BJ (cell line): Measurements from ENCODE around the gene TSC22D2. TPM values are rescaled to one million over a fixed set of nuclear protein-coding genes. Genes with fewer than 3 reads are reported as not detected.

ENCODE experiments used
- CTCF ChIA-PET: fragments of 350-600 bp; formaldehyde crosslinking; extraction: SDS; loops from one replicate; lab custom pipeline; 2021; ENCODE audit warnings: antibody characterized with exemption, inconsistent platforms; lab: Yijun Ruan, JAX
- POLR2A ChIA-PET: fragments of 300-600 bp; sonication (Branson Sonifier 250); formaldehyde crosslinking; extraction: SDS; loops from one replicate; lab custom pipeline; 2021; ENCODE audit warnings: antibody characterized with exemption; lab: Charles Lee
- DNase-seq: peaks from one replicate; pipeline ENCODE4 v3.0.0-alpha.2; 2011; ENCODE audit warnings: low read depth
- H3K27me3 ChIP-seq: 2 replicates; pipeline ENCODE4 v1.6.0; 2011; ENCODE audit warnings: low read length; ENCODE audit not compliant: control insufficient read depth, insufficient read depth
- H3K36me3 ChIP-seq: 2 replicates; pipeline ENCODE4 v1.5.1; 2011; ENCODE audit warnings: low read length; ENCODE audit not compliant: control insufficient read depth, insufficient read depth
- H3K4me3 ChIP-seq: 2 replicates; pipeline ENCODE4 v1.5.1; 2011; ENCODE audit warnings: low read depth, mild to moderate bottlenecking, control low read depth, low read length
- polyA plus RNA-seq: library from polyadenylated mRNA; depleted of rRNA; stranded (reverse); fragments of >200 nt; gene quantifications from 2 replicates; pipeline ENCODE4 v1.2.3, GENCODE V29; 2011
- TF ChIP-seq, protein P1 (sequence below): IDR thresholded peaks from 2 replicates; pipeline ENCODE4 v1.5.1; 2011; ENCODE audit warnings: low read depth, mild to moderate bottlenecking, control low read depth, inconsistent platforms, low read length, moderate library complexity; ENCODE audit not compliant: insufficient read depth

Gene TSC22D2
- polyA plus RNA-seq, 1 experiment = 8.4 TPM

DNA sequence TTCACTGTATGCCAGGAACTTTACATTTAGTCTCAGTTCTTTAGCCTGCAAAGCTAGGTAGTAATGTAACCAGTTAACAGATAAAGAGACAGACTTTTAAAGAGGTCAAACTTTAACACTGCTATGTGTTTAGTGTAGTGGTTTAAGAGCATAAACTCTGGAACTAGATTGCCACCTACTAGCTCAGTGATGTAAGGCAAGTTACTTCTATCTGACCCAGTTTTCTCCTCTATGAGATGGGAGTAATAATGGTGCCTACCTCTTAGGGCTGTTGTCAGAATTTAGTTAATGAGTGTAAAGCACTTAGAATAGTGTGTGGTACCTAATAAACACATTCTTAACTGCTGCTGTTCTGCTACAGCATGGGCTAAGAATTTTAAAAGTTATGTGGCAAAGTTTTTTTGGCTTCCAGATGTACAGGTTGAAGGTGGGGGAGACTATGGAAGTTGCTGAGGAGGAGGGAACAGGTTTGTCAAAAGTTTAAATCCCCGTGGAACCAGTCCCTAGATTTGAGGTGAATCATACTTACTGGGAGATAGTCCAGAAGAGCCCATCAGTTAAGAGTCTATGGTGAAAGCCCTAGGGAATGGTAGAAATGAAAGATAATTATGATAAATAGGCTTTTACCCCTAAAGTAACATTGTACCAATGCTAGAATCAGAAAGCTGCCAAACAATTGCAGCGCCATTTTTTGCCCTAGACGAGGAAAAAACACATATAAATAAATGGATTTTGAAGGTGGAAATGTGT is 13.9 kb downstream of the TSC22D2 start:
- Histone ChIP-seq H3K36me3 (no peaks in the 10 kb centered on the region), H3K27me3 (no peaks in the 10 kb centered on the region), H3K4me3 (no peak overlapping the region)
- no peak for DNase-seq
- POLR2A ChIA-PET = no interaction called here
- CTCF ChIA-PET = no interaction called here
- TF ChIP-seq, protein P1, sequence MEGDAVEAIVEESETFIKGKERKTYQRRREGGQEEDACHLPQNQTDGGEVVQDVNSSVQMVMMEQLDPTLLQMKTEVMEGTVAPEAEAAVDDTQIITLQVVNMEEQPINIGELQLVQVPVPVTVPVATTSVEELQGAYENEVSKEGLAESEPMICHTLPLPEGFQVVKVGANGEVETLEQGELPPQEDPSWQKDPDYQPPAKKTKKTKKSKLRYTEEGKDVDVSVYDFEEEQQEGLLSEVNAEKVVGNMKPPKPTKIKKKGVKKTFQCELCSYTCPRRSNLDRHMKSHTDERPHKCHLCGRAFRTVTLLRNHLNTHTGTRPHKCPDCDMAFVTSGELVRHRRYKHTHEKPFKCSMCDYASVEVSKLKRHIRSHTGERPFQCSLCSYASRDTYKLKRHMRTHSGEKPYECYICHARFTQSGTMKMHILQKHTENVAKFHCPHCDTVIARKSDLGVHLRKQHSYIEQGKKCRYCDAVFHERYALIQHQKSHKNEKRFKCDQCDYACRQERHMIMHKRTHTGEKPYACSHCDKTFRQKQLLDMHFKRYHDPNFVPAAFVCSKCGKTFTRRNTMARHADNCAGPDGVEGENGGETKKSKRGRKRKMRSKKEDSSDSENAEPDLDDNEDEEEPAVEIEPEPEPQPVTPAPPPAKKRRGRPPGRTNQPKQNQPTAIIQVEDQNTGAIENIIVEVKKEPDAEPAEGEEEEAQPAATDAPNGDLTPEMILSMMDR = no peak

DNA sequence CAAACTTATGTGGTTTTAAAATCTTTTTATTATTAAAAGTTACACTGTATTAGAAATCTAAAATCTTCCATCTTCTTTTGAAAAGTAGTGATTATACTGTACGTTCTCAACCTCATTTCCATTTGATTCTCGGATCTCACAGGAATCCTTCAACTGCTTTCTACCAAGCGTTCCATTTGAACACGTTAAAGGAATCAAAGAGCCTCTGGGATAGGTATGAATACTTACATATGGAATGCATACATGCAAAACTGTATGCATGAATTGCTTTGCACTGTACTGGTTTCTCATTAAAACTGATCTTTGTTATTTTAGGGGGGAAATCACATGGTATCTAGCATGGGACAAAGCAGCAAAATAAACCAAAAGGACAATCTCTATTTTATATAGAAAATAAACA is 14.8 kb downstream of the TSC22D2 start:
- Histone ChIP-seq H3K36me3 (no peaks in the 10 kb centered on the region), H3K4me3 (no peak overlapping the region), H3K27me3 (no peaks in the 10 kb centered on the region)
- no peak for DNase-seq
- ChIA-PET CTCF (no interaction called here), POLR2A (no interaction called here)
- TF ChIP-seq, protein P1 = no peak

DNA sequence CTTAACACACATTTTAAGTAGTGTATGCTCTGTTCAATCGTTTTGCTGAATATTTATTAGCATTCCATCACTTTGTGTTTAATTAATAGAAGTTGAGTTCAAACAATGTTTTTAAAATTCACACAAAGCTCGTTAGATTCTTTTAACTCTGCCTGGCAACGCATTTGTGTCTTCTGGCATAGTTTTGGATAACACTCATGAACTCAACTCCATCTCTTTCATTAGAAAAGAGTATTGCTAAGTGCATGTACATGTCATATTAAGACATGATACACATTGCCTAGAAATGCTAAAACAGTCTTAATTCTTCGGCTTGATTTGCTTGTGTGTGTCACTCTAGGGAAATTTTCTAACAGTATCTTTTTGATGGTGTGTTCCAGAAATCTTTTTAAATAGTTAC is 15.7 kb downstream of the TSC22D2 start:
- no peak for DNase-seq
- ChIA-PET POLR2A (no interaction called here), CTCF (interaction anchor here (0.5 to 1.2 kb wide), 3 partner anchors 14 to 196 kb away, joined by 3 read pairs; no protein-coding TSS in a partner anchor)
- H3K27me3 ChIP-seq = no peaks in the 10 kb centered on the region
- no peak overlapping the region for H3K4me3 ChIP-seq
- TF ChIP-seq, protein P1 = no peak
- H3K36me3 ChIP-seq = no peaks in the 10 kb centered on the region

DNA sequence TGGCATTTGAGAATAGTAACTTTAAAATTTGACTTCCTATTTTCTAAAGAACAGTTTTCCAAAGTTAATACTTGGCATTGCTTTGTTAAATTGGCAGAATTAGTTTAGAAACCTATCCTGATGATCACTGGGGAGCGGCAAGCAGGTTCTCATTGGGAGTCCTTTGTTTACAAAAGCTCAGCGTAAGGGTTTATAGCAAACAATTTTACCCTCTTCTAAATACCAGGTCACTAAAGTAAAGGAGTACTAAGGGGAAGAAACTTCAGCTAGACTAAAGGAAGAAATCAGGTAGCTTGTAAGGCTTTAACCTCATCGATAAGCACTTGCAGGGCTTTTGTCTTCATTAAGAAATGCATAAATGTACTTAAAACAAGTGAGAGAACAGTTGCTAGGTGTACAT is 18.2 kb downstream of the TSC22D2 start:
- TF ChIP-seq, protein P1 = no peak
- Histone ChIP-seq H3K27me3 (no peaks in the 10 kb centered on the region), H3K36me3 (peaks cover 2% of the 10 kb centered on the region; the same call in 1 of the 2 replicates), H3K4me3 (no peak overlapping the region)
- no peak for DNase-seq
- ChIA-PET POLR2A (no interaction called here), CTCF (interaction anchor here (1.0 kb wide), 1 partner anchor 69 kb away, joined by 3 read pairs; no protein-coding TSS in a partner anchor)

DNA sequence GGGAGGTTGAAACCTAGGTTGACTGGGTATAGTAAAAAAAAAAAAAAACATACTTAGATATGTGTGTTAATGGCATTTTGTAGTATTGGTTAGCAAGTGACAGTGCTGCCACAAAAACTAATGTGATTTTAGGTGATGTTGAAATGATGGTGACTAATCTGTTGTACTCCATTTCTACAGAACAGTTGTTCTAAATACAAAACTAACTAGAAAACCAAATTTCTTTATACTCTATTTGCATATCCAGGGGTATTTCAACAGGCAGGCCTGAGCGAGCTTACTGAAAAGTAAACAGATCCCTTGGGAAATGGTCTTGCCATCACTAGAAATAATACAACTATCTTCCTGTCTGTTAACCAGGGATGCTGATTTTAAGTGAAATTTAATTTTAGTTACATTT is 20.5 kb downstream of the TSC22D2 start:
- peaks cover 2% of the 10 kb centered on the region; the same call in 1 of the 2 replicates for H3K36me3 ChIP-seq
- no peak for DNase-seq
- TF ChIP-seq, protein P1 = no peak
- ChIA-PET CTCF (interaction anchor here (1.2 kb wide), 1 partner anchor 158 kb away, joined by 3 read pairs; no protein-coding TSS in a partner anchor), POLR2A (no interaction called here)
- H3K4me3 ChIP-seq = no peak overlapping the region
- H3K27me3 ChIP-seq = no peaks in the 10 kb centered on the region
